Astrocyte (in vitro differentiated cells and primary cell): ENCODE measurements around the gene LIN9. TPM values are rescaled to one million over a fixed set of nuclear protein-coding genes. Genes with fewer than 3 reads are reported as not detected.

ENCODE experiments used
- DNase-seq: peaks from one replicate; pipeline ENCODE4 v3.0.0-alpha.2; 2010; ENCODE audit warnings: low read depth
- FAIRE-seq: peaks from 2 replicates; lab custom pipeline; 2011; peaks lifted over from hg19 to GRCh38; lab: Jason Lieb, UNC
- H2AFZ ChIP-seq: 2 replicates; pipeline ENCODE4 v1.6.0; 2012; ENCODE audit warnings: low read depth, low read length, inconsistent platforms
- H3K27ac ChIP-seq: 2 replicates; pipeline ENCODE4 v1.5.1; 2011; ENCODE audit warnings: low read depth, low read length, inconsistent platforms
- H3K27me3 ChIP-seq: 2 replicates; pipeline ENCODE4 v1.6.0; 2011; ENCODE audit warnings: low read length, inconsistent platforms; ENCODE audit not compliant: insufficient read depth
- H3K36me3 ChIP-seq: 2 replicates; pipeline ENCODE4 v1.5.1; 2011; ENCODE audit warnings: low read length, inconsistent platforms; ENCODE audit not compliant: insufficient read depth
- H3K4me1 ChIP-seq: 2 replicates; pipeline ENCODE4 v1.5.1; 2011; ENCODE audit warnings: low read length, inconsistent platforms; ENCODE audit not compliant: insufficient read depth
- H3K4me2 ChIP-seq: 2 replicates; pipeline ENCODE4 v1.6.0; 2012; ENCODE audit warnings: low read length, inconsistent platforms
- H3K4me3 ChIP-seq: 2 replicates; pipeline ENCODE4 v1.5.1; 2011; ENCODE audit warnings: low read depth, mild to moderate bottlenecking, low read length, inconsistent platforms; ENCODE audit not compliant: insufficient read depth
- H3K79me2 ChIP-seq: 2 replicates; pipeline ENCODE4 v1.6.0; 2012; ENCODE audit warnings: mild to moderate bottlenecking, low read length, inconsistent platforms; ENCODE audit not compliant: insufficient read depth
- H3K9ac ChIP-seq: 2 replicates; pipeline ENCODE4 v1.6.0; 2012; ENCODE audit warnings: mild to moderate bottlenecking, low read length, inconsistent platforms
- H3K9me3 ChIP-seq: 2 replicates; pipeline ENCODE4 v1.5.1; 2012; ENCODE audit warnings: low read depth, mild to moderate bottlenecking, low read length, inconsistent platforms; ENCODE audit not compliant: insufficient read depth
- H4K20me1 ChIP-seq: 2 replicates; pipeline ENCODE4 v1.6.0; 2012; ENCODE audit warnings: low read length, inconsistent platforms; ENCODE audit not compliant: insufficient read depth
- H3K27ac Mint-ChIP-seq: one replicate; pipeline ENCODE4 v1.8.0; 2021; ENCODE audit warnings: mild to moderate bottlenecking, mixed read lengths; ENCODE audit not compliant: unreplicated experiment
- H3K27me3 Mint-ChIP-seq: one replicate; pipeline ENCODE4 v1.8.0; 2021; ENCODE audit warnings: low read depth, mixed read lengths; ENCODE audit not compliant: unreplicated experiment
- H3K36me3 Mint-ChIP-seq: one replicate; pipeline ENCODE4 v1.8.0; 2021; ENCODE audit warnings: low read depth, mixed read lengths; ENCODE audit not compliant: unreplicated experiment
- H3K4me1 Mint-ChIP-seq: one replicate; pipeline ENCODE4 v1.8.0; 2021; ENCODE audit warnings: low read depth, mixed read lengths; ENCODE audit not compliant: unreplicated experiment
- H3K4me3 Mint-ChIP-seq: one replicate; pipeline ENCODE4 v1.8.0; 2021; ENCODE audit warnings: mild to moderate bottlenecking, moderate library complexity, mixed read lengths; ENCODE audit not compliant: unreplicated experiment
- H3K9me3 Mint-ChIP-seq: one replicate; pipeline ENCODE4 v1.8.0; 2021; ENCODE audit warnings: mild to moderate bottlenecking, mixed read lengths; ENCODE audit not compliant: unreplicated experiment
- CTCF ChIP-seq: IDR thresholded peaks from 2 replicates; pipeline ENCODE4 v1.5.1; 2011; ENCODE audit warnings: low read depth, mild to moderate bottlenecking, inconsistent platforms, low read length, moderate library complexity; ENCODE audit not compliant: insufficient read depth
- EZH2 ChIP-seq: IDR thresholded peaks from 2 replicates; pipeline ENCODE4 v1.6.1; 2012; ENCODE audit warnings: mild to moderate bottlenecking, low read length, inconsistent platforms; ENCODE audit not compliant: insufficient read depth
- total RNA-seq: library from RNA; stranded (reverse); gene quantifications from 2 replicates; pipeline ENCODE4 v1.2.1, GENCODE V29; 2021

LIN9 gene
- total RNA-seq, 1 donor from 2014 or later: 4.0 TPM

GRCh38 chr1:226324479-226324878 lies 15.5 kb upstream of the LIN9 start:
- H3K4me3 ChIP-seq: no peak overlapping the region
- H4K20me1 ChIP-seq: no peaks in the 10 kb centered on the region
- no peak overlapping the region for H3K4me3 Mint-ChIP-seq
- no peak for DNase-seq
- H3K27ac Mint-ChIP-seq: no peak overlapping the region
- no peaks in the 10 kb centered on the region for H3K9me3 ChIP-seq
- no peak overlapping the region for H3K4me2 ChIP-seq
- TF ChIP-seq EZH2 (no peak), CTCF (no peak)
- no peak for FAIRE-seq
- H3K79me2 ChIP-seq: no peaks in the 10 kb centered on the region
- H3K36me3 ChIP-seq: no peaks in the 10 kb centered on the region
- no peak overlapping the region for H2AFZ ChIP-seq
- peaks cover 2% of the 10 kb centered on the region for H3K9me3 Mint-ChIP-seq
- no peak overlapping the region for H3K27ac ChIP-seq
- no peak overlapping the region for H3K9ac ChIP-seq
- H3K27me3 Mint-ChIP-seq: peaks cover 7% of the 10 kb centered on the region
- no peaks in the 10 kb centered on the region for H3K27me3 ChIP-seq
- H3K4me1 ChIP-seq: no peaks in the 10 kb centered on the region
- H3K4me1 Mint-ChIP-seq: peaks cover 5% of the 10 kb centered on the region
- H3K36me3 Mint-ChIP-seq: no peaks in the 10 kb centered on the region

GRCh38 chr1:226322986-226323385 lies 14.0 kb upstream of the LIN9 start:
- Histone ChIP-seq H2AFZ (no peak overlapping the region), H3K9me3 (no peaks in the 10 kb centered on the region), H3K4me3 (no peak overlapping the region), H3K4me2 (no peak overlapping the region), H3K36me3 (no peaks in the 10 kb centered on the region), H3K4me1 (no peaks in the 10 kb centered on the region), H3K27me3 (no peaks in the 10 kb centered on the region), H3K9ac (no peak overlapping the region), H4K20me1 (no peaks in the 10 kb centered on the region), H3K79me2 (no peaks in the 10 kb centered on the region), H3K27ac (no peak overlapping the region)
- FAIRE-seq (no peak), DNase-seq (no peak)
- H3K36me3 Mint-ChIP-seq: no peaks in the 10 kb centered on the region
- H3K4me3 Mint-ChIP-seq: no peak overlapping the region
- no peak overlapping the region for H3K27ac Mint-ChIP-seq
- peaks cover 4% of the 10 kb centered on the region for H3K9me3 Mint-ChIP-seq
- no peak for TF ChIP-seq CTCF
- no peak for TF ChIP-seq EZH2
- peaks cover 7% of the 10 kb centered on the region for H3K27me3 Mint-ChIP-seq
- H3K4me1 Mint-ChIP-seq: peaks cover 5% of the 10 kb centered on the region

- Histone ChIP-seq H2AFZ (no peak overlapping the region), H3K36me3 (no peaks in the 10 kb centered on the region), H3K79me2 (no peaks in the 10 kb centered on the region), H3K9ac (no peak overlapping the region), H3K27ac (no peak overlapping the region), H3K4me3 (no peak overlapping the region), H3K4me2 (no peak overlapping the region), H4K20me1 (no peaks in the 10 kb centered on the region), H3K9me3 (no peaks in the 10 kb centered on the region), H3K27me3 (no peaks in the 10 kb centered on the region), H3K4me1 (no peaks in the 10 kb centered on the region)
- DNase-seq: no peak
- Mint-ChIP-seq H3K9me3 (peaks cover 4% of the 10 kb centered on the region), H3K27ac (no peak overlapping the region), H3K4me1 (peaks cover 5% of the 10 kb centered on the region), H3K27me3 (peaks cover 13% of the 10 kb centered on the region), H3K36me3 (no peaks in the 10 kb centered on the region), H3K4me3 (no peak overlapping the region)
- FAIRE-seq: no peak
- TF ChIP-seq EZH2 (no peak), CTCF (no peak)
These were observed 12.0 kb upstream of the LIN9 start for GRCh38 chr1:226320930-226321329.
